ENCODE measurements around the gene SLC6A6.
A peak's percentile ranks its signal among the peaks of the same experiment; 100 is the strongest.
"Not testable (repeated sequence)": the region's sequence is repeated elsewhere in the genome, so short reads cannot be mapped to it uniquely, and the experiment has no call there.

SLC6A6 gene

DNA sequence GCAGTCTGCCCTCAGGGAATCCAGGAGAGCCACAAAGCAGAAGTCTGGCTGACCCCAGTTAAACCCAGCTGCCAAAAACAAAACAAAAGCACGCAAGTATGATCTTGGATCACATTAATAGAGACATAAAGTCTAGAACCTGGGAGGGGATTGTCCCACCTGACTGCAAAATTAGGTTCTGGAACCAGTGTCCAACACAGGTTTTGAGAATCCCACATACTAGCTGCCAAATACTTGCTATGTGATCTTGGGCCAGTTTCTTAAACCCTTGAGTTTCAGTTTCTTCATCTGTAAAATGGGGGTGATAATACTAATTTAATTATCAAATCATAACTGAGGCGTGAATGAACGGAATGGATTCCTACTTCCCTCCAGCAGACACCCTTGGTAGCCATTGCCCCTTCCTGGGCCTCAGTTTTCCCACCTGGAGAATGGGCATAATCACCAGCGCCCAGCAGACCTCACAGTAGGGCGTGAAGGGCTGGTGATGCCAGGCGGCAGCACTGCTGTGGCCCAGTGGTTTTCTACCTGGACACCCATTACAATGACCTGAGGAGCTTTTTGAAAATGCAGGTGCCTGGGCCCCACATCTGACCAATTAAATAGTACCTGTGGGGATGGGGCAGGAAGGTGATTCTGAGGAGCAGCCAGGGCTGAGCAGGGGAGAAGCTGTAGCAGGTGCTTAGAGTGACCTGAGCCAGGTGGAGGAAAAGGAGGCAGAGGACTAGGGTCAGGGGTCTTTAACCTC, 105.5 kb downstream of the SLC6A6 start:
- no peak for DNase-seq

DNA sequence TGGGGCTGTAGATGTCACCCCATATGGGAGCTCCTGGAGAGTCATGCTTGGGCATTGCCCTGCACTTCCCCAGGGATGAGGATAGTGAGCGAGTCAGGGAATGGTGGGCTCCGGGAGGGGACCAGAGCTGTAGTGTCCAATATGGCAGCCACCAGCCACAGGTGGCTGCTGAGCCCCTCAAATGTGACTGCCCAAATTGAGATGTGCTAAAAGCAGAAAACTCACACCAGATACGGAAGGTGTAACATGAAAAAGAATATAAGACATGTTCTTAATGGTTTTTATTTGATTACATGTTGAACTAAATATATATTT, 106.1 kb downstream of the SLC6A6 start:
- TF ChIP-seq POLR2A (IDR thresholded peaks at IDR 0.05; ENCODE audit: low read length) (no peak), GATA1 (IDR thresholded peaks at IDR 0.05; ENCODE audit: low read depth, low read length) (no peak)

More for the DNA sequence above, 105.5 kb downstream of the SLC6A6 start:
- TF ChIP-seq GATA1 (IDR thresholded peaks at IDR 0.05; ENCODE audit: low read depth, low read length) (no peak), POLR2A (IDR thresholded peaks at IDR 0.05; ENCODE audit: low read length) (no peak)

GRCh38 chr3:14508966-14509795, 106.8 kb downstream of the SLC6A6 start:
- TF ChIP-seq POLR2A (IDR thresholded peaks at IDR 0.05; ENCODE audit: low read length), result no peak
- TF ChIP-seq GATA1 (IDR thresholded peaks at IDR 0.05; ENCODE audit: low read depth, low read length), result no peak
- peak; percentile 45 to 71 for DNase-seq

More for the DNA sequence above, 106.1 kb downstream of the SLC6A6 start:
- DNase-seq, result no peak

- DNase-seq, result no peak
- TF ChIP-seq POLR2A (IDR thresholded peaks at IDR 0.05; ENCODE audit: low read length) (no peak), GATA1 (IDR thresholded peaks at IDR 0.05; ENCODE audit: low read depth, low read length) (no peak)
These were observed 107.3 kb downstream of the SLC6A6 start for GRCh38 chr3:14509796-14510100.

DNA sequence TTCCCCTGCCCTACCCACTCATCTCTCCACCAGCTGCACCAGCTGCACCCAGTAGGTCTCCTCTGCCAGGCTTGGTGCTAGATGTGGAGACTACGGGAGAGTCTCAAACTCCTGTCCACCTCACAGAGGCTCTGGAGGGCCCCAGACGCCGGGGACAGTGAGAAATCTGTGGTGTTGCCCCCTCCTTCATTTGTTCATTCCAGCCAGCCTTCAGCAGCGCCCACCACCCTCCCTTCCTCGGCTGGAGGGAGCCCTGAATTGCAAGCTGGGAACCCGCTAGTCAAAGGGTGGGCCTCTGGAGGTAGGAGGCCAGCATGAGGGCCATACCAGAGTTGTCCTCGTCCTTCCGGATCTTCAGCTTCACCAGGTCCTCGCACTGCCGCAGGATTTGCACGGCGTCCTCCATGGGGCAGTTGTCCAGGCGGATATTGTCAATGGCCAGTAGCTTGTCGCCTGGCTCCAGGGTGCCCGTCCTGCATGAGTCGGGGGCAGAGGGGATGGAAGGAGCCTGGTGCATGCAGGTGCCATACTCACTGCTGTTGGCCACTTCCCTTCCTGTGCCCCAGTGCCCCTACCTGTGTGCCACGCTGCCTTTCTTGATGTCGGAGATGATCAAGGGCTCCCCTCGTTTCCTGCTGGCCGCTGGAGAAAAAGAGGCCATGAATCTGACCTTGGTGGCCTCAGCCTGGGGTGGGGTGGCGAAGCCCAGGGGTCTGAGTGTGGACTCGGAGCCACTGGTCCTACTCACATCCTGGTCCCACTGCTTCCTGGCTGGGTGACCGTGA, 108.6 kb downstream of the SLC6A6 start:
- DNase-seq, result no peak
- no peak for TF ChIP-seq GATA1 (IDR thresholded peaks at IDR 0.05; ENCODE audit: low read depth, low read length)
- TF ChIP-seq POLR2A (IDR thresholded peaks at IDR 0.05; ENCODE audit: low read length), result no peak

DNA sequence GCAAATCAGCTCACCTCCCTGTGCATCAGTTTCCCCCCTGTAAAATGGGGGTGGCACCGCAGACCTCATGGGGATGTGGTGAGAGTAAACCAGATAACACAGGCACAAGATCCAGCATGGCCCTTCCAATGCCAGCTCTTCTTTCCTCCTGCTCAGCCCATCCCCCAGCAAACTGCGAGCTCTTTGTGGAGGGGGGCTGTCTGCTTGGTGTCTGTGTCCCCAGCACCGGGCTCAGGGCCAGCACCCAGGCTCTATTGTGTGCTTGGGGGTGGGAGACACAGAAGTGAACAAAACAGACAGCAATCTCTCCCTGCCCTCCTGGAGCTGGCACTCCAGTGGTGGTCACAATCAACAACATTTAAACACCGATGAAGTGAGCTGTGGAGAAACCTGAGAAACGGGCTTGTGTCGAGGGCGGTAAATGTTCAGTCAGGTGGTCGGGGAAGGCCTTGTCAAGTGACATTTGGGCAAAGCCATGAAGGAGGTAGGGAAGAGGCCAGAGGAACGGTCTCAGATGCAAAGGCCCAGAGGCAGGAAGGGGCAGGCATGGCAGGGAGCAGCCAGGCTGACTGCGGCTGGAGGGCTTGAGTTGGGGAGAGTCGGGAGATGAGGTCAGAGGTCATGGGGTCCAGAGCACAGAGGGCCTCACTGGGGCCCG, 109.3 kb downstream of the SLC6A6 start:
- DNase-seq, result no peak

DNA sequence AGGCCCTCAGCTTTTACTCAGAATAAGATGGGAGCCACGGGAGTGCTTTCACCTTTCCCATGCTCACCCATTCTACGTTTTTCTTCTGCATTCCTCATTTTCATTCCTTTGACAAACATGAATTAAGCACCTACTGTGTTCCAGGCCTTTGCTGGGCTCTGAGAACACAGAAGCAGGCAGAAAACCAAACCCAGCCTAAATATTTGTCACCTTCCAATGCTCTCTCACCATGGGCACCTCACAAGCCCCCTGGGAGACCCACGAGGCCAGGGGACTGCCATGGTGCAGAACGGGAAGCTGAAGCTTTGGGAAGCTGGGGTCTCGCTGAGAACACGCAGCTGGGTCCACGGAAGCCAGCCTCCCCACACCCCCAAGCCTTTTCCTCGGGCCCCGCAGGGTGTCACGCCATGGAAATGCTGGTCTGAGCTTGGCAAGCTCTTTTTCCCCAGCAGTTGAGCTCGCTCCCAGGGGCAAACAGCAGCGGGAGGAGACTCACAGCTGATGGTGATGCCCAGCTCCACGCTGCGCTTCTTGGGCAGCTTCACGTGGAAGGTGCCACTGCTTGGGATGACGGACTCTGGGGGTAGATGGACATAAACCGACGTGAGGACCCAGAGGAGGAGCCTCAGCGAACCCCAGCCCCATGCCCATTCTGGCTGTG, 110.0 kb downstream of the SLC6A6 start:
- no peak for TF ChIP-seq GATA1 (IDR thresholded peaks at IDR 0.05; ENCODE audit: low read depth, low read length)
- no peak for TF ChIP-seq POLR2A (IDR thresholded peaks at IDR 0.05; ENCODE audit: low read length)
- no peak for DNase-seq

More for the DNA sequence above, 109.3 kb downstream of the SLC6A6 start:
- no peak for TF ChIP-seq GATA1 (IDR thresholded peaks at IDR 0.05; ENCODE audit: low read depth, low read length)
- no peak for TF ChIP-seq POLR2A (IDR thresholded peaks at IDR 0.05; ENCODE audit: low read length)

GRCh38 chr3:14512942-14513327, 110.5 kb downstream of the SLC6A6 start:
- DNase-seq, result no peak
- no peak for TF ChIP-seq POLR2A (IDR thresholded peaks at IDR 0.05; ENCODE audit: low read length)
- no peak for TF ChIP-seq GATA1 (IDR thresholded peaks at IDR 0.05; ENCODE audit: low read depth, low read length)

DNA sequence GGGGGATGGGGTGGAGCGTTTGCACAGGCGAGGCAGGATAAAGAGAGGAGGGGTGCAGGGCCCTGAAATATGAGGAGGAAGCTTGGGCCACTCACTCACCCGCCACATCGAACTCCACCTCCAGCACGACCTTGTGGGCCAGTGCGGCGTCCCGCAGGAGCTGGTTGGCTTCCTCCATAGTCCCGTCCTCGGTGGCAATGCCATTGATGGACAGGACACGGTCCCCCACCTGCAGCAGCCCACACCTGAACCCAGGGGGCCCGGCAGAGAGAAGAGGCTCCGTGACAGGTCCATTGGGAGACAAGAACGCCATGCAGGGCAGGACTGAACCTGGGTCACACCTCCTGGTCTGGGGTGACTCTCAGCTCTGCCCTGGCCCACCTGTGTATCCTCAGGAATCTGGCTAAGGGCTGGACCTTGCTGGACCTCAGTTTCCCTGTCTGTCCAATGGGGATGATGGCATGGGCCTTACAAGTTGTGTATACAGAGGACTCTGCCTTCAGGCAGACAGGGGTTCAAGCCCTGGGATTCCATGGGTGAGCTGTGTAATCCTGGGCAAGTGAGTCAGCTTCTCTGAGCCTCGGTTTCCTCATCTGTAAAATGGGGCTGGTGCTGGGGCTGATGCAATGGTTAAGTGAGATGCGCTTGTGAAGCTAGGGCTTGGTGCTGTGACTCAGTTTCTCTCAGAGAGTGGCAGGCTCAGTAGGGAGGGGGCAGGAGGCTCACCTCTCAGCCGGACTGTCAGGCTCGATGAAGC, 111.3 kb downstream of the SLC6A6 start:
- no peak for DNase-seq
- TF ChIP-seq POLR2A (IDR thresholded peaks at IDR 0.05; ENCODE audit: low read length) (no peak), GATA1 (IDR thresholded peaks at IDR 0.05; ENCODE audit: low read depth, low read length) (no peak)

- DNase-seq, result no peak
- TF ChIP-seq POLR2A (IDR thresholded peaks at IDR 0.05; ENCODE audit: low read length) (no peak), GATA1 (IDR thresholded peaks at IDR 0.05; ENCODE audit: low read depth, low read length) (no peak)
These were observed 111.9 kb downstream of the SLC6A6 start for GRCh38 chr3:14514323-14514720.

DNA sequence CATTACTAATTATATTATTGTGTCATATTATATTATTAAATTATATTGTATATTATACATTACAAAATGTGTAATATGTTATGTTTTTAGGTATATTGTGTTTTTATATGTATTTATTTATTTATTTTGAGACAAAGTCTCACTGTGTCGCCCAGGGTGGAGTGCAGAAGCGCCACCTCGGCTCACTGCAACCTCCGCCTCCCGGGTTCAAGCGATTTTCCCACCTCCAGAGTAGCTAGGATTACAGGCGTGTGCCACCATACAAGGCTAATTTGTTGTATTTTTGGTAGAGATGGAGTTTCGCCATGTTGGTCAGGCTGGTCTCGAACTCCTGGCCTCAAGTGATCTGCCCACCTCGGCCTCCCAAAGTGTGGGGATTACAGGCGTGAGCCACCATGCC, 113.1 kb downstream of the SLC6A6 start:
- not testable (repeated sequence) for DNase-seq

GRCh38 chr3:14516738-14517345, 114.4 kb downstream of the SLC6A6 start:
- TF ChIP-seq GATA1 (IDR thresholded peaks at IDR 0.05; ENCODE audit: low read depth, low read length) (no peak), POLR2A (IDR thresholded peaks at IDR 0.05; ENCODE audit: low read length) (no peak)
- no peak for DNase-seq

Data from erythroblast (primary cell).